H1 (cell line): ENCODE measurements around the gene LTB4R. TPM values are rescaled to one million over a fixed set of nuclear protein-coding genes. Genes with fewer than 3 reads are reported as not detected.

Experiments used
- CTCF ChIA-PET: fragments of 300-600 bp; sonication (Branson Sonifier 250); formaldehyde crosslinking; loops from one replicate; lab custom pipeline; 2021; ENCODE audit not compliant: partially characterized antibody; lab: Charles Lee
- POLR2A ChIA-PET: fragments of 300-600 bp; sonication (Branson Sonifier 250); formaldehyde crosslinking; loops from one replicate; lab custom pipeline; 2021; ENCODE audit warnings: inconsistent platforms; ENCODE audit not compliant: partially characterized antibody; lab: Charles Lee
- DNase-seq, 2 experiments: peaks; one replicate each; pipeline versions ENCODE4 v3.0.0 to v3.0.0-alpha.2; 2010 to 2022; ENCODE audit warnings: low spot score in 2 of 2, low read depth in 1 of 2, mixed read lengths in 1 of 2
- FAIRE-seq: peaks from 2 replicates; lab custom pipeline; 2011; peaks lifted over from hg19 to GRCh38; lab: Jason Lieb, UNC
- H2AFZ ChIP-seq: 2 replicates; pipeline ENCODE4 v1.8.1; 2012; ENCODE audit warnings: low read length, inconsistent platforms
- H2AK5ac ChIP-seq: 2 replicates; pipeline ENCODE4 v1.6.1; 2013; ENCODE audit warnings: low read depth, low read length
- H2BK120ac ChIP-seq: replicated peaks from 2 replicates; pipeline ENCODE3; 2013; ENCODE audit warnings: low read depth, low read length, inconsistent platforms
- H2BK12ac ChIP-seq: 2 replicates; pipeline ENCODE4 v1.6.1; 2013; ENCODE audit warnings: low read depth, low read length
- H2BK15ac ChIP-seq: 2 replicates; pipeline ENCODE4 v1.6.1; 2013; ENCODE audit warnings: low read length
- H2BK20ac ChIP-seq: 2 replicates; pipeline ENCODE4 v1.6.1; 2013; ENCODE audit warnings: low read length
- H2BK5ac ChIP-seq: 2 replicates; pipeline ENCODE4 v1.6.1; 2013; ENCODE audit warnings: low read depth, low read length
- H3K14ac ChIP-seq: 2 replicates; pipeline ENCODE4 v1.6.1; 2013; ENCODE audit warnings: inconsistent platforms; ENCODE audit not compliant: insufficient read length
- H3K18ac ChIP-seq: 2 replicates; pipeline ENCODE4 v1.6.1; 2013; ENCODE audit warnings: low read length; ENCODE audit errors: extremely low read depth
- H3K23ac ChIP-seq: 2 replicates; pipeline ENCODE4 v1.6.1; 2013; ENCODE audit warnings: inconsistent platforms; ENCODE audit not compliant: insufficient read length
- H3K23me2 ChIP-seq: 2 replicates; pipeline ENCODE4 v1.6.1; 2013; ENCODE audit warnings: low read depth, low read length
- H3K27ac ChIP-seq: 2 replicates; pipeline ENCODE4 v1.6.1; 2011; ENCODE audit warnings: low read depth, low read length, inconsistent platforms
- H3K27me3 ChIP-seq, 4 experiments: replicated peaks in 1 of 4; 1 replicate in 1 of 4; 2 replicates in 3 of 4; pipeline versions ENCODE4 v1.6.1 to v1.8.1; 2011 to 2013; ENCODE audit warnings: low read length in 3 of 4, mild to moderate bottlenecking in 3 of 4, inconsistent platforms in 2 of 4, mixed read lengths in 2 of 4, moderate library complexity in 1 of 4; ENCODE audit not compliant: control insufficient read depth in 3 of 4, insufficient read depth in 3 of 4; ENCODE audit errors: extremely low read depth in 1 of 4
- H3K36me3 ChIP-seq, 4 experiments: 2 replicates each; pipeline versions ENCODE4 v1.6.1 to v1.8.1; 2011 to 2013; ENCODE audit warnings: mild to moderate bottlenecking in 4 of 4, low read length in 3 of 4, moderate library complexity in 2 of 4, control low read depth in 1 of 4, inconsistent platforms in 1 of 4; ENCODE audit not compliant: insufficient read depth in 4 of 4, control insufficient read depth in 2 of 4
- H3K4ac ChIP-seq: replicated peaks from 2 replicates; pipeline ENCODE3; 2013; ENCODE audit warnings: low read length, low read depth, mixed read lengths, inconsistent platforms; ENCODE audit not compliant: insufficient read length
- H3K4me1 ChIP-seq, 4 experiments: replicated peaks in 1 of 4; 1 replicate in 1 of 4; 2 replicates in 3 of 4; pipeline versions ENCODE4 v1.6.1 to v1.8.1; 2011 to 2013; ENCODE audit warnings: low read length in 3 of 4, inconsistent platforms in 2 of 4, mixed read lengths in 1 of 4; ENCODE audit not compliant: insufficient read depth in 4 of 4, control insufficient read depth in 3 of 4
- H3K4me2 ChIP-seq, 2 experiments: 2 replicates each; pipeline versions ENCODE4 v1.6.1 to v1.8.1; 2011 to 2013; ENCODE audit warnings: low read depth in 2 of 2, low read length in 2 of 2, control low read depth in 1 of 2, inconsistent platforms in 1 of 2, mild to moderate bottlenecking in 1 of 2; ENCODE audit not compliant: insufficient read depth in 1 of 2
- H3K4me3 ChIP-seq, 4 experiments: fragments of 200-600, 300-600 bp in 1 of 4; sonication (generic), shearing (Covaris generic), sonication (Bioruptor Twin) in 1 of 4; 2 replicates each; pipeline versions ENCODE4 v1.5.1 to v1.8.1; 2011 to 2016; ENCODE audit warnings: low read length in 4 of 4, low read depth in 3 of 4, control low read depth in 2 of 4, inconsistent platforms in 2 of 4, mild to moderate bottlenecking in 2 of 4, mixed read lengths in 1 of 4, moderate library complexity in 1 of 4; ENCODE audit not compliant: insufficient read depth in 2 of 4; ENCODE audit errors: extremely low read depth in 1 of 4
- H3K56ac ChIP-seq: replicated peaks from 2 replicates; pipeline ENCODE3; 2013; ENCODE audit warnings: low read depth, mild to moderate bottlenecking, mixed read lengths, low read length, inconsistent platforms; ENCODE audit not compliant: insufficient read length
- H3K79me1 ChIP-seq: 2 replicates; pipeline ENCODE4 v1.6.1; 2013; ENCODE audit warnings: low read depth, low read length, control low read depth
- H3K79me2 ChIP-seq, 2 experiments: 2 replicates each; pipeline versions ENCODE4 v1.6.1 to v1.8.1; 2012 to 2013; ENCODE audit warnings: low read length in 2 of 2, mild to moderate bottlenecking in 2 of 2, inconsistent platforms in 1 of 2; ENCODE audit not compliant: insufficient read depth in 2 of 2, control insufficient read depth in 1 of 2
- H3K9ac ChIP-seq, 4 experiments: replicated peaks in 1 of 4; 1 replicate in 1 of 4; 2 replicates in 3 of 4; pipeline versions ENCODE4 v1.6.1 to v1.8.1; 2011 to 2013; ENCODE audit warnings: low read depth in 3 of 4, low read length in 3 of 4, control low read depth in 2 of 4, mild to moderate bottlenecking in 2 of 4, moderate library complexity in 2 of 4, inconsistent platforms in 1 of 4; ENCODE audit errors: extremely low read depth in 1 of 4
- H3K9me3 ChIP-seq, 2 experiments: 2 replicates each; pipeline versions ENCODE4 v1.6.1 to v1.8.1; 2012 to 2013; ENCODE audit warnings: mild to moderate bottlenecking in 2 of 2, moderate library complexity in 2 of 2, control low read depth in 1 of 2, inconsistent platforms in 1 of 2, low read depth in 1 of 2, low read length in 1 of 2, mixed read lengths in 1 of 2; ENCODE audit not compliant: insufficient read depth in 2 of 2
- H4K20me1 ChIP-seq, 2 experiments: replicated peaks in 1 of 2; 2 replicates each; pipeline versions ENCODE3 to v1.8.1; 2011 to 2013; ENCODE audit warnings: inconsistent platforms in 2 of 2, low read length in 2 of 2, mild to moderate bottlenecking in 1 of 2; ENCODE audit not compliant: insufficient read depth in 2 of 2, control insufficient read depth in 1 of 2
- H4K5ac ChIP-seq: 2 replicates; pipeline ENCODE4 v1.6.1; 2013; ENCODE audit warnings: low read length, low read depth, mixed read lengths, inconsistent platforms; ENCODE audit not compliant: insufficient read length
- H4K8ac ChIP-seq: 2 replicates; pipeline ENCODE4 v1.8.0; 2013; ENCODE audit warnings: mild to moderate bottlenecking, moderate library complexity, low read length, inconsistent platforms; ENCODE audit not compliant: insufficient read depth; ENCODE audit errors: extremely low read depth
- H4K91ac ChIP-seq: replicated peaks from 2 replicates; pipeline ENCODE3; 2013; ENCODE audit warnings: low read length, mixed read lengths, inconsistent platforms; ENCODE audit not compliant: insufficient read length
- CTBP2 ChIP-seq: IDR thresholded peaks from 2 replicates; pipeline ENCODE4 v1.7.0; 2011; ENCODE audit warnings: borderline replicate concordance, mild to moderate bottlenecking, moderate library complexity, mixed read lengths, low read length; ENCODE audit not compliant: insufficient read depth, insufficient read length
- EZH2 ChIP-seq: fragments of 200-600 bp; sonication (generic); IDR thresholded peaks from 2 replicates; pipeline ENCODE4 v1.7.1; 2012; ENCODE audit warnings: low read depth, mild to moderate bottlenecking, moderate library complexity, low read length, inconsistent platforms; ENCODE audit not compliant: severe bottlenecking
- GABPA ChIP-seq: IDR thresholded peaks from 2 replicates; pipeline ENCODE4 v1.6.1; 2011; ENCODE audit warnings: mild to moderate bottlenecking, low read length, moderate library complexity, borderline replicate concordance; ENCODE audit not compliant: insufficient read depth
- JUN ChIP-seq: IDR thresholded peaks from 2 replicates; pipeline ENCODE4 v1.6.1; 2011; ENCODE audit warnings: low read depth, mild to moderate bottlenecking, improper control_type of control experiment, low read length
- KDM1A ChIP-seq: fragments of 200-600, 300-600 bp; sonication (generic); IDR thresholded peaks from 2 replicates; pipeline ENCODE4 v1.7.1; 2016; ENCODE audit warnings: mild to moderate bottlenecking, low read length, borderline replicate concordance
- NRF1 ChIP-seq: IDR thresholded peaks from 2 replicates; pipeline ENCODE4 v1.6.1; 2011; ENCODE audit warnings: mild to moderate bottlenecking, low read depth, low read length, improper control_type of control experiment
- PHF8 ChIP-seq: fragments of 200-600 bp; sonication (generic); conservative IDR thresholded peaks from 2 replicates; pipeline ENCODE4 v1.7.1; 2012; ENCODE audit warnings: low read depth, mild to moderate bottlenecking, inconsistent platforms, low read length, moderate library complexity
- RNF2 ChIP-seq: fragments of 200-900, 300-1000 bp; sonication (generic); IDR thresholded peaks from 2 replicates; pipeline ENCODE4 v1.7.1; 2016; ENCODE audit warnings: borderline replicate concordance, low read depth, mild to moderate bottlenecking, antibody characterized with exemption, low read length; ENCODE audit not compliant: poor library complexity, severe bottlenecking; ENCODE audit errors: missing control alignments
- TAF7 ChIP-seq: optimal IDR thresholded peaks from 2 replicates; pipeline ENCODE3; 2011; ENCODE audit warnings: low read depth, mild to moderate bottlenecking, inconsistent platforms, low read length, moderate library complexity, borderline replicate concordance
- WGBS, 2 experiments: shearing (Covaris generic) in 1 of 2; methylation state at CpG; one replicate each; pipeline versions ENCODE4 v1.1.6 to v1.1.7; 2013 to 2015; ENCODE audit warnings: low lambda C conversion rate in 2 of 2, mixed read lengths in 2 of 2, inconsistent platforms in 1 of 2, low coverage in 1 of 2, missing lambda C conversion rate in 1 of 2; ENCODE audit not compliant: insufficient replicate concordance in 2 of 2, insufficient coverage in 1 of 2, insufficient read length in 1 of 2; ENCODE audit errors: extremely low coverage in 1 of 2, missing lambda C conversion rate in 1 of 2; 5-methylcytosine and 5-hydroxymethylcytosine counted together
- polyA plus RNA-seq, 7 experiments: library from polyadenylated mRNA; depleted of rRNA in 3 of 7; stranded (reverse) in 5 of 7; unstranded in 2 of 7; fragments of >200 nt in 5 of 7; fragments of 200-250 nt in 2 of 7; gene quantifications; 1 replicate in 5 of 7; 2 replicates in 1 of 7; 4 replicates in 1 of 7; pipeline versions ENCODE4 v1.2.1 to v1.2.3, GENCODE V29; 2011 to 2013; ENCODE audit warnings: missing spikeins in 2 of 7, mixed read lengths in 2 of 7
- total RNA-seq: library from RNA; stranded (reverse); fragmentation: NEBNext Ultra II Directional; extraction: Animal tissue kit (Norgen Biotek cat#: 25700); gene quantifications from 2 replicates; pipeline ENCODE4 v1.2.1, GENCODE V29; 2021
- TF ChIP-seq, protein P1 (sequence below), 3 experiments: IDR thresholded peaks; 1 replicate in 2 of 3; 2 replicates in 1 of 3; pipeline versions ENCODE4 v1.5.1 to v1.6.1; 2011; ENCODE audit warnings: low read length in 3 of 3, mild to moderate bottlenecking in 3 of 3, inconsistent platforms in 2 of 3, low read depth in 1 of 3, moderate library complexity in 1 of 3; ENCODE audit not compliant: insufficient read depth in 1 of 3; ENCODE audit errors: control extremely low read depth in 1 of 3

The LTB4R gene
- total and polyA plus RNA-seq, 2 of the 8 experiments (the other 6 are each of a cell fraction or from before 2014, with no cell fraction given), result 4.1 to 6.7 TPM

DNA sequence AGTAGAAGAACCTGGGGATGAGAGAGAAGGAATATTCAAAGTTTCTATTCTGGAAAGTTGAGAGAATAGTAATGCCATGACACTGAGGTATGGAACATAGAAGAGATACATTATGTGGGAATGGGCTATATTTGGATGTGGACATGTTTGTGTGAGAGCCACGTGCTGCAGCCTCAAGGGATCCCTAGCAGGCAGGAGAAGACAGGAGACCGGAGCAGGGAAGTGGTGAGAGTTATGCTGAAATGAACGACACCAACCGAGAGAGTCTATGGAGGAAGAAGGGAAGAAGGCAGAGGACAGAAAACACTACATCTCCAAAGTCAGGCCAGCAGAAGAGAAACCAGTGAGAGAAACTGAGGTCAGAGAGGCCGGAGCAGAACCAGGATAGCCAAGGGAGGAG, 38.4 kb downstream of the LTB4R start:
- ChIA-PET CTCF (interaction anchor here (1.0 to 3.7 kb wide), 7 partner anchors 8 to 86 kb away, joined by 3 to 27 read pairs (median 4); partner anchors contain the start of genes KHNYN and NFATC4), POLR2A (interaction anchor here (1.6 kb wide), 1 partner anchor 9 kb away, joined by 5 read pairs; no protein-coding TSS in a partner anchor)
- Histone ChIP-seq H3K79me2 (no peaks in the 10 kb centered on the region), H2BK15ac (no peak overlapping the region), H4K20me1 (peaks cover 0 to 2% of the 10 kb centered on the region in 2 experiments), H3K23me2 (0 out of 2 replicates have a peak, but pooled peaks cover 2% of the 10 kb centered on the region), H3K18ac (no peak overlapping the region), H3K4me3 (no peak overlapping the region), H4K5ac (no peak overlapping the region), H3K27me3 (peaks cover 0 to 11% (median 9%) of the 10 kb centered on the region in 4 experiments; a peak in 5 of 7 replicates), H2BK5ac (no peak overlapping the region), H2BK12ac (no peak overlapping the region), H3K4ac (no peak overlapping the region), H3K9ac (no peak overlapping the region), H4K8ac (no peak overlapping the region; the same call in 1 of the 2 replicates), H4K91ac (no peak overlapping the region), H3K4me1 (no peaks in the 10 kb centered on the region), H2AK5ac (no peak overlapping the region), H3K4me2 (no peak overlapping the region), H3K9me3 (no peaks in the 10 kb centered on the region), H3K27ac (no peak overlapping the region), H2BK20ac (no peak overlapping the region), H2BK120ac (no peak overlapping the region), H3K36me3 (no peaks in the 10 kb centered on the region), H2AFZ (no peak overlapping the region), H3K56ac (no peak overlapping the region), H3K14ac (no peak overlapping the region), H3K23ac (no peak overlapping the region), H3K79me1 (no peaks in the 10 kb centered on the region)
- DNase-seq, result no peak
- WGBS, 2 experiments, result 67% methylated on average over 5 of the region's 5 CpGs; no CpG with 5 or more reads in 1 of the 2 experiments
- no peak for FAIRE-seq
- TF ChIP-seq EZH2, result no peak
- no peak for TF ChIP-seq RNF2
- TF ChIP-seq GABPA, result no peak
- no peak for TF ChIP-seq KDM1A
- TF ChIP-seq CTBP2, result no peak
- TF ChIP-seq, protein P1, sequence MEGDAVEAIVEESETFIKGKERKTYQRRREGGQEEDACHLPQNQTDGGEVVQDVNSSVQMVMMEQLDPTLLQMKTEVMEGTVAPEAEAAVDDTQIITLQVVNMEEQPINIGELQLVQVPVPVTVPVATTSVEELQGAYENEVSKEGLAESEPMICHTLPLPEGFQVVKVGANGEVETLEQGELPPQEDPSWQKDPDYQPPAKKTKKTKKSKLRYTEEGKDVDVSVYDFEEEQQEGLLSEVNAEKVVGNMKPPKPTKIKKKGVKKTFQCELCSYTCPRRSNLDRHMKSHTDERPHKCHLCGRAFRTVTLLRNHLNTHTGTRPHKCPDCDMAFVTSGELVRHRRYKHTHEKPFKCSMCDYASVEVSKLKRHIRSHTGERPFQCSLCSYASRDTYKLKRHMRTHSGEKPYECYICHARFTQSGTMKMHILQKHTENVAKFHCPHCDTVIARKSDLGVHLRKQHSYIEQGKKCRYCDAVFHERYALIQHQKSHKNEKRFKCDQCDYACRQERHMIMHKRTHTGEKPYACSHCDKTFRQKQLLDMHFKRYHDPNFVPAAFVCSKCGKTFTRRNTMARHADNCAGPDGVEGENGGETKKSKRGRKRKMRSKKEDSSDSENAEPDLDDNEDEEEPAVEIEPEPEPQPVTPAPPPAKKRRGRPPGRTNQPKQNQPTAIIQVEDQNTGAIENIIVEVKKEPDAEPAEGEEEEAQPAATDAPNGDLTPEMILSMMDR (IDR thresholded peaks at IDR 0.05; ENCODE audit: control extremely low read depth in 1 of 3, insufficient read depth in 1 of 3, low read depth in 1 of 3, low read length in 3 of 3), result no peak
- no peak for TF ChIP-seq TAF7
- TF ChIP-seq PHF8, result no peak
- no peak for TF ChIP-seq JUN
- TF ChIP-seq NRF1, result no peak
